Ureter (tissue), 1 donor: ENCODE results near the gene UPK1B. TPM values are rescaled to one million over a fixed set of nuclear protein-coding genes. Genes with fewer than 3 reads are reported as not detected.

Source experiments
- DNase-seq: peaks from one replicate; pipeline ENCODE4 v3.0.0-alpha.2; 2020; ENCODE audit warnings: low spot score
- total RNA-seq: library from RNA; stranded (reverse); gene quantifications from one replicate; pipeline ENCODE4 v1.2.4, GENCODE V29; 2023
- donor health status: DM: yes; HTN: yes; CAD: no.

Gene UPK1B
- total RNA-seq, 1 donor from 2014 or later = 110 TPM

- DNase-seq = no peak
Measured at GRCh38 chr3:119176778-119177177, 3.4 kb downstream of the UPK1B start.

GRCh38 chr3:119177321-119177720 lies 3.9 kb downstream of the UPK1B start:
- DNase-seq = no peak

- peak; percentile 62 for DNase-seq
Measured at GRCh38 chr3:119181765-119182164, 8.4 kb downstream of the UPK1B start.

- no peak for DNase-seq
Measured at GRCh38 chr3:119184111-119184510, 10.7 kb downstream of the UPK1B start.

GRCh38 chr3:119184796-119185570 lies 11.6 kb downstream of the UPK1B start:
- no peak for DNase-seq

- DNase-seq = no peak
Measured at GRCh38 chr3:119187266-119187665, 13.9 kb downstream of the UPK1B start.

GRCh38 chr3:119191800-119192199 lies 18.4 kb downstream of the UPK1B start:
- no peak for DNase-seq

- no peak for DNase-seq
Measured at GRCh38 chr3:119194237-119195150, 21.1 kb downstream of the UPK1B start.

GRCh38 chr3:119195151-119195476 lies 21.7 kb downstream of the UPK1B start:
- no peak for DNase-seq

- DNase-seq = no peak
Measured at GRCh38 chr3:119195911-119196310, 22.5 kb downstream of the UPK1B start.

GRCh38 chr3:119205209-119205608 lies 31.8 kb downstream of the UPK1B start:
- no peak for DNase-seq

GRCh38 chr3:119205685-119206084 lies 32.3 kb downstream of the UPK1B start:
- DNase-seq = no peak

- peak; percentile 64 for DNase-seq
Measured at GRCh38 chr3:119206611-119207511, 33.5 kb downstream of the UPK1B start.

- DNase-seq = no peak
Measured at GRCh38 chr3:119207512-119207875, 34.1 kb downstream of the UPK1B start.

GRCh38 chr3:119211193-119211592 lies 37.8 kb downstream of the UPK1B start:
- DNase-seq = no peak

GRCh38 chr3:119211803-119212202 lies 38.4 kb downstream of the UPK1B start:
- DNase-seq = no peak

GRCh38 chr3:119219069-119219468 lies 45.7 kb downstream of the UPK1B start:
- no peak for DNase-seq

GRCh38 chr3:119220198-119220597 lies 46.8 kb downstream of the UPK1B start:
- no peak for DNase-seq

GRCh38 chr3:119220970-119221667 lies 47.7 kb downstream of the UPK1B start:
- no peak for DNase-seq

GRCh38 chr3:119221779-119222320 lies 48.5 kb downstream of the UPK1B start:
- DNase-seq = no peak

- DNase-seq = no peak
Measured at GRCh38 chr3:119222391-119222790, 49.0 kb downstream of the UPK1B start.
